CD4-positive, CD25-positive, alpha-beta regulatory T cell (primary cell): ENCODE measurements around the gene LRRC8D. TPM values are rescaled to one million over a fixed set of nuclear protein-coding genes. Genes with fewer than 3 reads are reported as not detected.
A peak's percentile ranks its signal among the peaks of the same experiment; 100 is the strongest.

Source experiments
- ATAC-seq, 2 donors: fragments of 150-1000 bp; cut with Tn5 transposase; one replicate each; pipeline ENCODE4 v1.10.0; 2021; ENCODE audit warnings: low read depth in 2 of 2, moderate number of reproducible peaks in 2 of 2, moderate library complexity in 1 of 2
- DNase-seq, 3 donors: peaks; one replicate each; pipeline versions ENCODE4 v3.0.0 to v3.0.0-alpha.2; 2012 to 2022; ENCODE audit warnings: mixed read lengths in 1 of 3
- H3K27ac ChIP-seq: one replicate; pipeline ENCODE4 v1.7.0; 2013; ENCODE audit warnings: mild to moderate bottlenecking, low read length; ENCODE audit not compliant: insufficient read depth, poor library complexity, severe bottlenecking
- H3K27me3 ChIP-seq: one replicate; pipeline ENCODE4 v1.7.0; 2013; ENCODE audit warnings: low read length; ENCODE audit not compliant: control insufficient read depth, insufficient read depth
- H3K36me3 ChIP-seq: one replicate; pipeline ENCODE4 v1.7.0; 2013; ENCODE audit warnings: mild to moderate bottlenecking, low read length, moderate library complexity; ENCODE audit not compliant: control insufficient read depth, insufficient read depth
- H3K4me1 ChIP-seq: 2 replicates; pipeline ENCODE4 v1.7.0; 2013; ENCODE audit warnings: mild to moderate bottlenecking, low read length; ENCODE audit not compliant: insufficient read depth, control insufficient read depth, poor library complexity, severe bottlenecking
- H3K4me3 ChIP-seq: one replicate; pipeline ENCODE4 v1.7.0; 2013; ENCODE audit warnings: low read depth, mild to moderate bottlenecking, low read length, moderate library complexity
- H3K9me3 ChIP-seq, 2 experiments: 1 replicate in 1 of 2; 2 replicates in 1 of 2; pipeline ENCODE4 v1.7.0; 2013; ENCODE audit warnings: low read length in 2 of 2, mild to moderate bottlenecking in 1 of 2, moderate library complexity in 1 of 2; ENCODE audit not compliant: control insufficient read depth in 2 of 2
- H3K27ac Mint-ChIP-seq, 3 donors: one replicate each; pipeline ENCODE4 v1.8.0; 2020 to 2022; ENCODE audit warnings: mild to moderate bottlenecking in 3 of 3, mixed read lengths in 3 of 3, moderate library complexity in 2 of 3
- H3K27me3 Mint-ChIP-seq: one replicate; pipeline ENCODE4 v1.8.0; 2022; ENCODE audit warnings: mild to moderate bottlenecking, mixed read lengths
- H3K36me3 Mint-ChIP-seq: one replicate; pipeline ENCODE4 v1.8.0; 2020; ENCODE audit warnings: mixed read lengths
- H3K4me1 Mint-ChIP-seq, 4 donors: one replicate each; pipeline ENCODE4 v1.8.0; 2020 to 2022; ENCODE audit warnings: mixed read lengths in 4 of 4, mild to moderate bottlenecking in 1 of 4
- H3K4me3 Mint-ChIP-seq, 4 donors: one replicate each; pipeline ENCODE4 v1.8.0; 2020 to 2022; ENCODE audit warnings: mild to moderate bottlenecking in 4 of 4, mixed read lengths in 4 of 4, moderate library complexity in 3 of 4
- H3K9me3 Mint-ChIP-seq, 7 donors: one replicate each; pipeline ENCODE4 v1.8.0; 2020 to 2022; ENCODE audit warnings: mixed read lengths in 7 of 7, mild to moderate bottlenecking in 3 of 7, moderate library complexity in 2 of 7
- polyA plus RNA-seq, 4 donors: library from polyadenylated mRNA; unstranded; fragments of 300-500 nt; fragmentation: Illumina TruSeq; gene quantifications; one replicate each; pipeline ENCODE4 v1.2.3, GENCODE V29; 2021
- total RNA-seq: library from RNA; stranded (reverse); gene quantifications from one replicate; pipeline ENCODE4 v1.2.3, GENCODE V29; 2022

The LRRC8D gene
- total and polyA plus RNA-seq, 5 donors from 2014 or later: 23.6 to 69.0 (median 54.5) TPM

DNA sequence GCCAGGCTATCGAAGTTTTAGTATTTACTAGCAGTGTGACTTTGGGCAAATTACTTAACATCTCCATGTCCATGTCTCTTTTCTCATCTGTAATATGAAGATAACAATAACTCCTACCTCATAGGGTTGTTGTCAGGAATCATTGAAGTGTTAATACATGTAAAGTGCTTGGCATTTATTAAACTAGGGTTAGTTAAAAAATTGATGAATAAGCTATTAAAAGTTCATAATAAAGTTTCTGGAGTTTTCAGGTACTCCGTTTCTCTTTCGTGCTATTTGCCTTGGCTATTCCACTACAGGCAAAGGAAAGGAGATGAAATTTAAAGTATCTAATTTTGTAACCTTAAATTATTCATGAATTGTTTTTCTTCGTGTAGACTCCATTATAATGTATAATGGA lies 16.7 kb downstream of the LRRC8D start:
- ATAC-seq (no peak), DNase-seq (no peak)
- H3K27me3 ChIP-seq: no peaks in the 10 kb centered on the region
- H3K9me3 ChIP-seq: no peaks in the 10 kb centered on the region
- H3K36me3 ChIP-seq: no peaks in the 10 kb centered on the region
- no peak overlapping the region for H3K4me3 ChIP-seq
- H3K27ac ChIP-seq: no peak overlapping the region
- H3K4me1 ChIP-seq: peaks cover 2% of the 10 kb centered on the region
- H3K27me3 Mint-ChIP-seq: no peaks in the 10 kb centered on the region
- H3K4me1 Mint-ChIP-seq: peaks cover 0 to 14% (median 3%) of the 10 kb centered on the region in 4 donors
- no peaks in the 10 kb centered on the region for H3K36me3 Mint-ChIP-seq
- H3K27ac Mint-ChIP-seq: no peak overlapping the region
- no peaks in the 10 kb centered on the region for H3K9me3 Mint-ChIP-seq
- H3K4me3 Mint-ChIP-seq: no peak overlapping the region

DNA sequence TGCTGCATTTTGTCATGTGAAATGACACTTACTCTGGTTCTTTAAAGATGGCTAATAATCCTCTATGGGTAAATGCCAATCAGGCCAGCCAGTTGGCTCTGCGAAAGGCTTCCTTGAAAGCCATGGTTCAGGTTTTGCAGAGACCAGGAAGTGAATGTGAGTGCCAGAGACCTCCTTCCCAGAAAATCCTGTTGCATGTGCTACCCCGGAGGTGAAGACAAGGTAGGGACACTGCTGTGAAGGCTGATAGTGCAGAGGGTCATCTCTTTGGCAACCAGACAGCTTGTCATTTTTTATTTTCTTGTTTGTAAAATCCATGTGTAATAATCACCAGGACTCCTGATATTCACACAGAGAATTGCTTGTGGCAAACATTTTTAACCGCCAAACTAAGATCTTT lies 18.7 kb downstream of the LRRC8D start:
- Mint-ChIP-seq H3K4me1 (peaks cover under 1 to 16% (median 13%) of the 10 kb centered on the region in 4 donors), H3K9me3 (no peaks in the 10 kb centered on the region), H3K27me3 (no peaks in the 10 kb centered on the region), H3K36me3 (no peaks in the 10 kb centered on the region), H3K4me3 (no peak overlapping the region), H3K27ac (no peak overlapping the region)
- no peak overlapping the region for H3K4me3 ChIP-seq
- no peaks in the 10 kb centered on the region for H3K27me3 ChIP-seq
- no peaks in the 10 kb centered on the region for H3K9me3 ChIP-seq
- no peak for ATAC-seq
- H3K27ac ChIP-seq: no peak overlapping the region
- peaks cover 16% of the 10 kb centered on the region for H3K4me1 ChIP-seq
- no peaks in the 10 kb centered on the region for H3K36me3 ChIP-seq
- DNase-seq: no peak

DNA sequence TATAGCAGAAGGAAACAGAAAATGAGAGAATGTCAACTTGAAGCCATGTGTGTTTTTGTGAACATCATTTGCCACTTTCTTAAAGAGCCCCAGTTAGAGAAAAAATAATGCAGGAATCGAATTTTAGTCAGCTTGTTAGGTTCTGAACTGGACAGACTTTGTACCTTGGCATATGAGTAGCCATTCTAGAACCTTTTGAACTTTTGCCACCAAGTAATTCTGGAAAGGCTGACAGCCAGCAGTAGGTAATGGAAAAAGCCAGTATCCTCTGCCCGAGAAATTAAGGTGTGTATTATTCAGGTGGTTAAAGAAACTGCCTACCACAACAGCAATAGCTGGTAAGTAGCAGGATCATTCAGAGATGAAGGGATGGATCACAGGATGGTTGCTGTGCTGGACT lies 20.7 kb downstream of the LRRC8D start:
- DNase-seq (no peak), ATAC-seq (no peak)
- Histone ChIP-seq H3K4me1 (peaks cover 31% of the 10 kb centered on the region), H3K36me3 (no peaks in the 10 kb centered on the region), H3K27me3 (no peaks in the 10 kb centered on the region), H3K4me3 (no peak overlapping the region), H3K27ac (no peak overlapping the region), H3K9me3 (no peaks in the 10 kb centered on the region)
- Mint-ChIP-seq H3K36me3 (no peaks in the 10 kb centered on the region), H3K27me3 (no peaks in the 10 kb centered on the region), H3K27ac (no peak overlapping the region), H3K4me3 (peak overlapping the region in 3 of 4 donors; percentile 26 to 78 (median 77)), H3K9me3 (no peaks in the 10 kb centered on the region), H3K4me1 (peaks cover 15 to 36% (median 24%) of the 10 kb centered on the region in 4 donors)

DNA sequence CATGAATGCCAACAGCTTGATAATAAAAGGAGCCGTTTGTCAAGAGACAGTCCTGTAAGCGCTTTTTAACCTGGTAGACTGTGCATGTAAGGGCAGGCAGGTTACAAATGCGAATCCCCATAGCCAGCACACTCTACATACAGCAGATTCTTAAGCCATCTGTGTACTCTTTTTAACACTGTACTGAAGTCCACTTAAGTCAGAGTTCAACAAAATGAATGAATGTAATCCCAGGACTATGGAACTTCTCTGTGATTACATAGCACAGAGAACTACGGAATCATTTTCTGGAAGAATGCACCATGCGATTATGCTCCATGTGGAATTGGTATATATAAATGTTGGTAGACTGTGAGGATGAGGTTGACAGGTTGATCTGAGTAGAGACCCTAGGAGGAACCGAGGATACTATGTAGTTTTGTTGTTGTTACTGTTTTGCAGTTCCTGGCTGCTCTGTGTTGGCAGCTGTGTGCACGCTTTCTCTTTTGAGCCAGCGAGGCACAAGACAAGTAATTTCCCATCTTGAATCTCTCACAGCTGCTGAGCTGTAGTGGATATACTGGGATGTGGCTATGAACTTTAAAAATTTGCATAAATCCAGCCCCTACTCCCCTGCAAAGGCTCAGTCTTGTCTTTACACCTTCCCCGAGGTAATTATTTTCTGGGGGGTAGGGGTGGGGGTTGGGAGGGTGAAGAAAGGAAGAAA lies 21.9 kb downstream of the LRRC8D start:
- peaks cover 20 to 47% (median 32%) of the 10 kb centered on the region in 4 donors for H3K4me1 Mint-ChIP-seq
- H3K36me3 Mint-ChIP-seq: no peaks in the 10 kb centered on the region
- H3K27ac ChIP-seq: peak overlapping the region; percentile 73

DNA sequence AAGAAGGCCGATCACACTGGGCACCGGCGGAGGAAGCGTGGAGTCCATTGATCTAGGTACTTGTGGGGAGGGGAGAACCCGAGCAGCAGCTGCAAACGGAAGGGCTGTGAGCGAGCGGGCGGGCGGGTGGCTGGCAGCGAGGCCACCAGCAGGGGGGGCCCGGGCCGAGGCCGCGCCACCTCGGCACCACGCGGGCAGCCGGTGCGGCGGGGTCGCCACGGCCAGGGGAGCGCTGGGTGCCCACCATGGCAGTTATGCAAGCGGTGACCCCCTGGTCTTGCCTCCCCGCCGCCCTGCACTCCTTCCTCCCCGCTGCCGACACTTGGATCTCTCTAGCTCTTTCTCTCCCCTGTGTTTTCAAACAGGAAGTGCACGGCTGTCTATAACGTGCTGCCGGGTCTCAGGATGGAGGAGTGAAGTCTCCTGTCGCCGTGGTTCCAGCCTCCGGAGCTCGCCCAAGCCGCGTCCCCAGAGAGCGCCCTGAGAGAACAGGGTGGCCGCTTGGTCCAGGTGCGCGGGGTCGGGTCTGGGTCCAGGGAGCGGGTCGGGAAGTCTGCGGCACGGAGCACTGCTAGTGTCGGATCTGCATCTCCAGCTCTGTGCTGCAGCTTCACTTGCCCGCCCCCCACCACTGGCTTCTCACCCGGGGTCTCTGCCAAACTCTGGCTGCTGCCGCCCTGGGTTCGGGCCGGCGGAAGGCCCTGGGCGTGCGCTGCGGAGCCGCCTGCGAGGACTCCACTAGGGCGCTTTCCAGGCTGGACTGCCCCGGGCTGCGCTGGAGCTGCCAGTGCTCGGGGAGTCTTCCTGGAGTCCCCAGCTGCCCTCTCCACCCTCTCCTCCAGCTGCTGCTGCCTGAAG lies 22.7 kb downstream of the LRRC8D start:
- Histone ChIP-seq H3K9me3 (no peaks in the 10 kb centered on the region), H3K4me3 (peak overlapping the region; percentile 86), H3K27me3 (no peaks in the 10 kb centered on the region), H3K27ac (peak overlapping the region; percentile 73), H3K4me1 (peaks cover 51% of the 10 kb centered on the region), H3K36me3 (no peaks in the 10 kb centered on the region)
- no peaks in the 10 kb centered on the region for H3K27me3 Mint-ChIP-seq
- H3K27ac Mint-ChIP-seq: peak overlapping the region; percentile 95 to 96 (median 95)
- DNase-seq (peak; percentile 67 to 90 (median 79)), ATAC-seq (peak; percentile 88 to 90)
- no peaks in the 10 kb centered on the region for H3K9me3 Mint-ChIP-seq
- H3K4me1 Mint-ChIP-seq: peaks cover 25 to 55% (median 38%) of the 10 kb centered on the region in 4 donors
- H3K36me3 Mint-ChIP-seq: no peaks in the 10 kb centered on the region
- peak overlapping the region; percentile 94 to 98 (median 95) for H3K4me3 Mint-ChIP-seq

More for the DNA sequence above, 21.9 kb downstream of the LRRC8D start:
- Histone ChIP-seq H3K36me3 (no peaks in the 10 kb centered on the region), H3K27me3 (no peaks in the 10 kb centered on the region), H3K9me3 (no peaks in the 10 kb centered on the region), H3K4me3 (peak overlapping the region; percentile 81), H3K4me1 (peaks cover 43% of the 10 kb centered on the region)
- ATAC-seq (peak; percentile 5 to 17), DNase-seq (no peak)
- Mint-ChIP-seq H3K9me3 (no peaks in the 10 kb centered on the region), H3K4me3 (peak overlapping the region; percentile 94 to 98 (median 95)), H3K27me3 (no peaks in the 10 kb centered on the region), H3K27ac (peak overlapping the region; percentile 95 to 96 (median 95))

DNA sequence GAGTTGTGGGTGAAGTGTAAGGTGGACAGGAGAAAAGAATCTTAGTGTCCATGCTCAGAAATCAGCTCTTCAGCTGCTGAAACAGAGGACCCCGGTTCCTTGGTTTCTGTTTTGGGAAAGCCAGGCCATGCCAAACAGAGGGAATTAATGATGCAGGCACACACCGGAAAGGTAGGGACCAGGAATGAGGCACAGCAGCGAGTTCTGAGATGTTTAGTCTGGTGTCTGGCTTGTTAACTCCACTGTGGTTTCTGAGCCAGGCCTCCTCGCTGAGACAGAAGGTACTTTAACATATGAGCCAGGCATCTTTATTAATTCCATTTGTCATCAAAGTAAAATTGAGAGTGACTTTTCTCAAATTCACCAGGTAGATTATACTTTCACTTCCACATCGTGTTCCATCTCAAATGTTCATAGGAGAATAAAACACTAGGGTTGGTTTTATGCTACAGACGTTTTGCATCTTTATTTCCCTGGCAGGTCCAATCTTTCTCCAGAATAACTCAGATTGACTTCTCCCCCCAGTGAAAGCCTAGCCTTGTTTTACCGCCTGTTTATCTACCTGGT lies 23.5 kb downstream of the LRRC8D start:
- peak overlapping the region; percentile 92 to 96 (median 92) for H3K27ac Mint-ChIP-seq
- Histone ChIP-seq H3K4me3 (peak overlapping the region; percentile 86), H3K9me3 (no peaks in the 10 kb centered on the region), H3K27ac (peak overlapping the region; percentile 73), H3K36me3 (no peaks in the 10 kb centered on the region), H3K4me1 (peaks cover 51% of the 10 kb centered on the region), H3K27me3 (no peaks in the 10 kb centered on the region)
- H3K36me3 Mint-ChIP-seq: no peaks in the 10 kb centered on the region
- peaks cover 27 to 63% (median 44%) of the 10 kb centered on the region in 4 donors for H3K4me1 Mint-ChIP-seq
- DNase-seq (peak; percentile 8 to 45 (median 18)), ATAC-seq (no peak)
- H3K4me3 Mint-ChIP-seq: peak overlapping the region; percentile 94 to 98 (median 94)
- no peaks in the 10 kb centered on the region for H3K27me3 Mint-ChIP-seq
- no peaks in the 10 kb centered on the region for H3K9me3 Mint-ChIP-seq

DNA sequence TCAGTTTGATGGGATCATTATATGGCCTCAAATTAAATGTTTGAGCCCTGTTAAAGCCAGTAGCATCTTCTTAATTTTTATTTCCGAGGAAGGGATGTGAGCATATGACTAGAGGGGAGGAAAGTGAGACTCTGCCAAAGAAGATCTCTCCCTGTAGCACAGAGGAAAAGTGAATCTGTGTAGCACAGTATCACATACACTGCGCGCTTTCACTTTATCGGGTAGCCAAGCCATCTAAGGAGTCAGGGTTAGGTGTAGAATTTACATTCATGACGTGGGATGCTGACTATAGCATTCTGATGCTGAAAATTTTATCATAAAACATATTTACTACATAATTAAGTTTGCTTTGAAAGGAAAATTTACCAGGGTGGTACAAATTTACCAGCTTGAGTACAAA lies 24.0 kb downstream of the LRRC8D start:
- DNase-seq (peak in 2 of 3 donors; percentile 29 to 59), ATAC-seq (peak in 1 of 2 donors; percentile 13)
- Histone ChIP-seq H3K9me3 (no peaks in the 10 kb centered on the region), H3K27ac (peak overlapping the region; percentile 73), H3K36me3 (no peaks in the 10 kb centered on the region), H3K27me3 (no peaks in the 10 kb centered on the region), H3K4me1 (peaks cover 51% of the 10 kb centered on the region), H3K4me3 (peak overlapping the region; percentile 86)
- Mint-ChIP-seq H3K9me3 (no peaks in the 10 kb centered on the region), H3K36me3 (no peaks in the 10 kb centered on the region), H3K4me3 (peak overlapping the region; percentile 94 to 98 (median 94)), H3K27me3 (no peaks in the 10 kb centered on the region), H3K4me1 (peaks cover 31 to 68% (median 50%) of the 10 kb centered on the region in 4 donors), H3K27ac (peak overlapping the region; percentile 92 to 96 (median 92))
